ENCODE measurements around the gene PDIA5.

DNA sequence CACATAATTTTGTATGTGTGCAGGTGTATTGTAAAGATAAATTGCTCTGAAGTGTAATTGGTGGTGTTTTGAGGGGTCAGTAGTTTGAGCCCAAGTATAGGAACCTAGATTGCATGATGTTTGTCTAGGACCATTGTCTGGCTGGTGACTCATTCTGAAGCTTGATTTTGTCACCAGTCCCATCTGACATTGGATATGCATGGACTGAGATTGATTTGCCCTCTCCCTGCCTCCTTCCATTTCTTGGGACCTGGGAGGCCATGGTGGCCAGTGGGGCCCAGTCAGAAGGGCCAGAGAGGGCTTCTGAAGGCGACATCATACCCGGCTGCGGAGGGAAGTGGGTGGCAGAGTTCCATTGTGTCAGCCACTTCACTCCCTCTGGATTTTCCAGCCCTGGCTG, 62.3 kb downstream of the PDIA5 start:
- TF ChIP-seq, protein P1, sequence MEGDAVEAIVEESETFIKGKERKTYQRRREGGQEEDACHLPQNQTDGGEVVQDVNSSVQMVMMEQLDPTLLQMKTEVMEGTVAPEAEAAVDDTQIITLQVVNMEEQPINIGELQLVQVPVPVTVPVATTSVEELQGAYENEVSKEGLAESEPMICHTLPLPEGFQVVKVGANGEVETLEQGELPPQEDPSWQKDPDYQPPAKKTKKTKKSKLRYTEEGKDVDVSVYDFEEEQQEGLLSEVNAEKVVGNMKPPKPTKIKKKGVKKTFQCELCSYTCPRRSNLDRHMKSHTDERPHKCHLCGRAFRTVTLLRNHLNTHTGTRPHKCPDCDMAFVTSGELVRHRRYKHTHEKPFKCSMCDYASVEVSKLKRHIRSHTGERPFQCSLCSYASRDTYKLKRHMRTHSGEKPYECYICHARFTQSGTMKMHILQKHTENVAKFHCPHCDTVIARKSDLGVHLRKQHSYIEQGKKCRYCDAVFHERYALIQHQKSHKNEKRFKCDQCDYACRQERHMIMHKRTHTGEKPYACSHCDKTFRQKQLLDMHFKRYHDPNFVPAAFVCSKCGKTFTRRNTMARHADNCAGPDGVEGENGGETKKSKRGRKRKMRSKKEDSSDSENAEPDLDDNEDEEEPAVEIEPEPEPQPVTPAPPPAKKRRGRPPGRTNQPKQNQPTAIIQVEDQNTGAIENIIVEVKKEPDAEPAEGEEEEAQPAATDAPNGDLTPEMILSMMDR (IDR thresholded peaks at IDR 0.05), result no peak
- TF ChIP-seq POLR2A (IDR thresholded peaks at IDR 0.05), result no peak

Measured in testis (tissue), 2 donors.